Kidney capillary endothelial cell (primary cell): Measurements from ENCODE around the gene ZDHHC7.

Source experiments
- DNase-seq: peaks from one replicate; pipeline ENCODE4 v3.0.0-alpha.2; 2018; ENCODE audit warnings: low spot score

The ZDHHC7 gene

DNA sequence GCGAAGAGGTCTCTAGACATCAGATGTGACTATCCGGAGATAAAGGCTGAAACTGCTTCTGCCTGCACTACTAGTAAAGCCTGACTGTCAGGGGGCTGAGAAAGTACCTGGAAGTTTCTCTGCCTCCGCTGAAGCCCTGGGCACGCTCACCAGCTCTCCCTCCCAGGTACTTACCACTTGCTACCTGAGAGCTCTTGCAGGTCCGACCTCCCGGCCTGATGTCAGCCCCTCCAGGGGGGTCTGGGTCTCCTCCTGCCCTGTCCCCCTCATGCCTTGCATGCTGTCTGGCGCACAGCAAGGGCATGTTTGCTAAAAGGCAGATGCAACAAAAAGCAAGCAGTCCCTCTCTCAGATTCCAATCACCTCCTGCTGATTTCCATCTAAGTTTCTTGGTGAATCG, 17.4 kb downstream of the ZDHHC7 start:
- no peak for DNase-seq

DNA sequence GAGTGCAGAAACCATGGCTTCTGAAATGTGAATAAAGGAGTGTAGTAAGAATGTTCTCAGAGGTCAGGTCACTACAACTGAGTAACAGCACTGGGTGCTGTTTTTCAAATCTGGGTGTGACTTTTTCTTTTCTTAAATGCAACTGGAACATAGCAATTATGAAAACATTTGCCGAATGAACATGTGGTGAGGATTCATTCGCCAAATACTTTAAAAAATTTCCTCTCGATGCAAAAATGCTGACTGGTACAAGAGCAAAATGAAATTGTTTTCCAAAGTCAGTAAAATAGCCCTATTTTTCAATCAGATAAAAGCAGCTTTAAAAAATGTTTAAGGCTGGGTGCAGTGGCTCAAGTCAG, 18.6 kb downstream of the ZDHHC7 start:
- DNase-seq = no peak

DNA sequence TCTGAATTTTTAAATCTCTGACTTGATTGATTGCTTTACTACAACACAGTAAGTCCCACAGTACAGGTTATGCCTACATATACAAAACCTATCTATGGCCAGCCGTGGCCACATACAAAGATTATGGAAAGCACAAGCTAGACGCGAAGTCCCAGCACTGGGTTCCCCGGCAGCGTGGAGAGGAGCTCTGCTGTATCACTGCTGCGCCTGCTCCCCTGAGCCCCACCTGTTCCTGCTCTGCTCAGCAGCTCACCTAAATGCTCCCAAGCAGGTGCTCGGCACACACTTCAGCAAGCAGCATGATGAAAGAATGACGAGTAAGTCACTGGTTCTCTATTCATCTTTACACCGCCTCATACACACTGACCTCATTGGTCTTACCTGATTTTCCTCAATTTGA, 20.6 kb downstream of the ZDHHC7 start:
- DNase-seq = no peak

DNA sequence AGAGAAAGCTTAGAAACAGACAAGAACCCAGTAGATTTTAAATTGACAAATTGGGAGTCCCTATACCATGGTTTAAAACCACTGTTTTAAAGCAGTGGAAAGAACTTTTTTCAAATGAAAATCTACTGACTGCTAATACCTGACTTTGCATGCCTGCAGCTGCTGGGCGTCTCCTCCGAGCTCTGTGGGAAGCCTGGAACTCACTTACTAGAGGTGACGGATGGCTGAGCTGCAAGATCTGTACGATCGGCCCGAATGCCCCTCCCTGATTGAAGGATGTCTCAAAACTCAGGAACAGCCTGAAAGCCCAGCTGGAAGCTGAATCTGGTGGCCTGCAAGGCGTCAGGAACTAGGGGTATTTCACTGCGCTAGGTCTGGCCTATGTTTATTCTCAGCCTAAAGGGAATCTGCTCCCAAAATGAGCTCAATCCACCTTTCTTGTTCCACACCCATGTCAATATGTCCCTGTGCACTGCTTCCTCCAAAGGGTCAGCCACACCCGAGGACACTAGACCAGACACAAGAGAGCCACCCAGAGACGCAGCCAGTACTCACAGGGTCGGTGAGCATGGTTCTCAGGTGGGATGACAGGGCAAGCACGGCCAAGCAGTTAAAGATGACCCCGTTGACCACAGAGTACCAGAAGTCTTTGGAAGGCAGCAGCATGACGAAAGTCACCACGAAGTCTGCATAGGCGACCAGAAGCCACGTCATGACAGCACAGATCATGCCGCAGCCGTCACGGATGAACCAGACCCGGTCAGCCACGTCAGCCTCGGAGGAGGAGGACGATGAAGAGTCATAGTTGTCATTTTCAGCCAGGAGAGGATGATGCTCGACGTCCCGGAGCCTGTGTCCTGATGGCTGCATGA, 21.4 kb downstream of the ZDHHC7 start:
- no peak for DNase-seq

DNA sequence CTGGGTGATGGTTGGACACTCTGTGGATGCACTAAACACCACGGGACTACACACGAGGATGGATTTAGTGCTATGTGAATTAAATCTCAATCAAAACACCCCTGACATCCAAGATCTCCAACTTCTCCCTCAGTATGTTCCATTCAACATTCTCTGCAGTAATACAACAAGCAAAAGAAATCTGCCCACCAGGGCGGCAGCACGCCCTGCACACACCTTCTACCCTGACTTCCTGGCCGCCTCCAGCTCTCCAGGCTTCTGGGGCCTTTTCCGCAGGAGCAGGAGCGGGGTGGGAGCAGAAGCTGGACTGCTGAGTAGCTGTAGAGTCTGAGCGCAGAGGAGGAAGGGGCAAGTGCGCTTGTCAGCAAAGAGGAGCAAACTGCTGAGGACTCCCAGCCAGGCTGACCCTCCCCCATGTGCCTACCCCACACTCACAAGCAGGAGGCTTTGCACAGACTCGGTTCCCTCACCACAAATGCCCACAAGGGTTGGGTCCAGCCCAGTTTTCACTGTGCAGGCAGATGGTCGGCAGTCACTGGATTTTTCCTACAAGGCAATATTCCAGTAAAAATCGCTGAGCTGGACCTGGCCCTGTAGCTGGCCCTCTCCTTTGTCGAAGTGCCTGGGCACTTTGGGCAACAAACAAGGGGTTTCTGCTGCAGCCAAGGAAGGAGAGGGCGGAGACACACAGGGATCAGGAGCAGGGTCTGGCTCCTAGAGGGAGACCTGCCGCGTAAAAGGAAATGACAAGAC, 22.8 kb downstream of the ZDHHC7 start:
- no peak for DNase-seq

DNA sequence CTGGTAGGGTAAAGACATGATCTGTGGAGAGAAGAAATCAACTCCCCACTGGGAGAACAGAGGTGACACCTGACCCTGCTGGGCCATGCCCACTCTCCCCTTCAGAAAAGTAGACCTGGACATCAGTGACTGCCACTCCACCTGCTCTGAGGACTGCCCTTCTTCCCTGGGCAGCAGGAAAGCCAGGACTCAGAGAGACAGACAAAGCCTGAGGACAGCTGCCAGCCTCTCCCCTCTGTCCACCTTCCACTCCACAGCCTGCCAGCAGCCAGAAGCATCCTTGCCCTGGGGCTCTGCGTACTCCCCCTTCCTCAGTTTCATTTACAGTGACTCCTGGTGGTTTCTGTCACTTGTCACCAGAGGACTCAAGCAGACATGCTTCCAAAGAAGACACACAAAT, 24.5 kb downstream of the ZDHHC7 start:
- no peak for DNase-seq

DNA sequence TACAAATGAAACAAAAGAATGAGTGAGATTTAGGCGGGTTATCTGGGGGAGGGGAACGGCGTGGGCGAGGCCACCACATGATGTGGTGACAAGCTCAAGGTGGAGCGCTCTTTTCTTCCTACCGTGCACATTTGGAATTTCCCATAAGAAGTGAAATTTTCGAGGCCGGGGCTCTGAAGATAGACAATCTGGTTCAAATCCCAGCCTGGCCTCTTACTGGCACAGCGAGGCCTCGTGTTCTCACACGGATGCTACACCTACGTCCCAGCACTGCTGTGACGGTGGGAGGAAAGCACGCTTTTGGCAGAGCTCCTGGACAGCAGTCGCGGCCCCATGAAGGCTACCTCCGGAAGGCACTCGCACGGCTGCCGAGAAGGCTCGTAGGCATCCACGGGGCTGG, 25.2 kb downstream of the ZDHHC7 start:
- no peak for DNase-seq

DNA sequence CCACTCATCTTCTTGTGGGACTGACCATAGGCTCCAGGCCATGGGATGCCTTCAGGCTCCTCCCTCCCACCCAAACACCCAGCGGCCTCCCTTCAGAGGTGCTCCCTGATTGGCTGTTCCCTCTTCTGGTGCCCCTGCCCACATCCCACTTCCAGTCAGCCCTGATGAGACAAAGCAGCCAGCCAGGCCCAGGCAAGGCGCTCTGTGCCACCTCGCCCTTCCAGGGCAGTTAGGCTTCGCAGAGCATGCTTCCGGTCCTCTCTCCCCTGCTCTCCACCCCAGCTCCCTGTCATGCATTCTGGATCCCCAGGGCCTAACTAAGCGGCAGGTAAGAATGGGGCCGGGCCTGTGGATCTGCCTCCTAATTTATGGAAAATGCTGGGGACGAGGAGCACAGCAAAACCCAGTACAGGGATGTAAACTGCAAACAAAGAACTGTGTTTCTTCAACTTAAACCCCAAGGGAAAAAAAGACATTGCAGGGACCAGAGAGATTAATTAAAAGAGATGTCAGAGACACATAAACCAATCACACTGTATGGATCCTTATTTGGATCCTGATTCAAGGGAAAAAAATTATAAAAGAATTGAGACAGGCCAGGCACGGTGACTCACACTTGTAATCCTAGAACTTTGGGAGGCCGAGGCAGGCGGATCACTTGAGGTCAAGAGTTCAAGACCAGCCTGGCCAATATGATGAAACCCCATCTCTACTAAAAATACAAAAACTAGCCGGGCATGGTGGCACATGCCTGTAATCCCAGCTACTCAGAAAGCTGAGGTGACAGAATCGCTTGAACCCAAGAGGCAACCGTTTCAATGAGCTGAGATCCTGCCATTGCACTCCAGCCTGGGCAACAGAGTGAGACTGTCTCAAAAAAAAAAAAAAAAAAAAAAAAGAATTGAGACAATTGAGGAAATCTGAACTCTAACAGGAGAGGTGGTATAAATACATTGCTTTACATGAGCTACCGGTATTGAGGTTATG, 26.0 kb downstream of the ZDHHC7 start:
- DNase-seq = no peak

DNA sequence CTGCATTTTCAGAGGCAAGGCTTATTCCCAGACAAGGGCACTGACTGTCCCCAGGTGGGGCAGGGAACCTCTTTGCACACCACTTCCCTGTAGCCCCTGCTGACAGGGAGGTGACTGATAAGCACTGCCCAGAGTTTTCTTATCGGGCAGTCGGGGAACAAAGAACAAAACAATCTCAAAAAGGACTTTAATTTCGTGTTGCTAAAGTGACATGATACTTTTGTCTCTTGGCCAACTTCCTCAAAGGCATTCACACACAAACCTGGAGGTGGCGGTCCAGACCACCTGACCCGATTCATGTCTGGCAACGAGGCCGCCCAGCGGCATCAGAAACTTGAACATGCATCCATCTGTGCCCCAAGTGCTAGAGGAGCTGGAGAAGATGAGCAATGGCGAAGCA, 28.9 kb downstream of the ZDHHC7 start:
- DNase-seq = no peak

DNA sequence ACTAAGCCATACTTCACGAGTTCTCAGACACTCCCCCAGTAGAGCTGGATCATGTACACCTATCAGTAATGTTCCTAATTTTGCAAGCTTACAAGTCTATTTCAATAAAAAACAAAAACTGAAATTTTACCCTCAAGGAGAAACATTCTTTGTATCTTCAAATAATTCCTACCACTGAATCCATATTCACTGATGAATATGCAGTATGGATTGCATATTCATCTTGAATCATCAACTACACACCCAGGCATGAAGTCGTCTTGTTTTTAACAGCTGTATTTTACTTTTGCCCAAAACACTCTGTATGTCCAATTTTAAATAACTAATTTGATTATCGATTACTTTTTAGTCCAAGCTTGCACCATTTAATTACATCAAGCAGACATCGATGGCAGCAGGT, 31.8 kb downstream of the ZDHHC7 start:
- DNase-seq = no peak

DNA sequence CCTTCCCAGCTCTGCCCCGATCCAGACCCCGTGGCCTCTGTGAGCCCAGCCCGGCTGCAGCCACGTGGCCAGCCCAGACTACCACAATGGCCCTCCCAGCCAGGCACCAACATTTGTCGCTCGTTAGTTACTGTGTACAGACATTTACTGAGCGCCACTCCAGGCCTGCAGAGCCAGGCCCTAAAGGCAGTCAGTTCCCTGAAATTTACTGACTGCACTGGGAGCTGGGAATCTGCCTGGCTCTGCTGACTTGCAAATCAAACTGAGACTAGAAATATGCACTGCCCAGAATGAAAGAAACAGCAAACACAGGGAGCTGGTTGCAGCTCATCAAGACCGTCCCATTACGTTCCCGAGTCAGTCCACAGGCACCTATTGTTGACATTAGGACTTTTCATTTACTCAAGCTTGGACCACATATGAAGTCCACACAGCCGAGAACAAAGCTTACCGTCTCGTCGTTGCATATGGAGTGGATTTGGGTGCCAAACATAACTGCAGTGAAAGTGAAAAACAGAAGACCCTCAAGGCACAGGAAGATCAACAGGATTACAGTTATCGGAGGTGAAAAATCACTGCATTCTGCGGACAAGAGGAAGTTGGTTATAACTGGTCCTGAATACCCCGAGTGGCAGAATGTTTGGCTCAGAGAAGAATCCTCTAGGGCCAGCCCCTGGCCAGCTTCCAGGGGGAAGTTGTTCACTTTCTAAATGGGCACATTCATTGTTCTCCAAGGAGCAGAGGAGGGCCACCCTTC, 34.5 kb downstream of the ZDHHC7 start:
- DNase-seq = peak; percentile 41

DNA sequence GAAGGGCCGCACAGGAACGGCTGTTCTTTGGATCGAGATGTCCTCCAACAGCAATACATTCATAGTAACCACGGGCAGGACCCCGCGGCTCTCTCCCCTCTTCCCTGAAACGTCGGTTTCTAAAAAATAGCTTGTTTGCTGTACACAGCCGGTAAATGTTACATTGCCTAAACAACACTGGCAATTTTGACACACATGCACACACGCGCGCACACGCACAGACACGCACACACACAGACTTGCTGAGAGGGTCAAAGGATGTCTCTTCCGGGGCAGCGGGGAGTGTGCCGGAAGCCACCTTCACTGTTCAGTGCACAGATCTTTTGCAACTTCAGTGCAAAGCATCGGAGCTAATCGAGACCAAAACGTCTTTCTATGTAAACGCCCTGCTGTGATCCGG, 35.8 kb downstream of the ZDHHC7 start:
- DNase-seq = no peak

DNA sequence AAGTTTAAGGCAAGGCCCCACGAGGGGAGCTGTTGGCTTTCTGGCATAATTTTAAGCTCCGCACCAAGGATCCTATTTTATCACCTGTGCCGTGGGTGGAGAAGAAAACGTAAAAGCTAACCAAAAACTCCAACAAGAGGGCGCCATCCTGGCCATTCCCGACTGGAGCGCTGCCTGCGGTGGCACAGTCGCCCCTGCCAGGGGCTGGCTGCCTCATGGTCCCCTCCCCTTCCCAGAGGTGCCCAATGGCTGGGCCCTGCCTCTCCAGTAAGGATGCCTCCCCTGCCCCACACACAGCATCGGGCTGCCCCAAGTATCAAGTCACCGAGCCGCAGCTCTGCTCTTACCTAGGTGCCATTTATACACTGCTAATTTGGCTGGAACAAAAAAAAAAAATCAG, 36.3 kb downstream of the ZDHHC7 start:
- DNase-seq = no peak

DNA sequence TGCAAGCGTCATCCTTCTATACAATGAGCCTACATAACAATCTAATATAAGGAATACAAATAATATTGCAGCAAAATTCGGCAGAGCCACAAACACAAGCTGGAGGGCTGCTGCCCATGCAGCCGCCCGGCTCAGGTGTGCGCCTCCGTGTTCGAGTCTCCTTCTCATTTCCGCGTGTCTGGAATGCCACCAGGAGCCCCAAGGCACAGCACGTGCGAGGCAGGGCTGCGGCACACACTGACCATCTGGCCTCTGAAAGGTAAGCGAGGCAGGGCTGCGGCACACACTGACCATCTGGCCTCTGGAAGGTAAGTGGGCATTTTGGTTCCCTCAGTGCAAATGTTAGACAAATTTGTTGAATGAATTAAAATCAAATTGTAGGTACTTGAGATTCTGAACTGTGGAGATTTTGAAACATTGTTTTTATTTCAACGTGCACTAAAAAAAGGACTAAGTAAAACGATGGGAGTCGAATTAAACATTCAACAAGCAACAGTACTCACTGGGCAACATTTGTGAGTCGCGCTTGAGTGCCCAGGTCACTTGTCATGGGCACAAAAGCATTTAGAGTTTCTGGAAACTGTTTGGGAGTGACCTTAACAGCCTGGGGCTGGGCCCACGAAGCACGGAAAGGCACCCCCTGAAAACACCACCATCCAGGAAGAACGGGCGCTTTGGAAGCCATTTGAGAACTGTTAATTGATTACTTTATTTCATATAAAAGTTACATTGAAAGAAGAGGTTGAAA, 37.4 kb downstream of the ZDHHC7 start:
- DNase-seq = no peak

DNA sequence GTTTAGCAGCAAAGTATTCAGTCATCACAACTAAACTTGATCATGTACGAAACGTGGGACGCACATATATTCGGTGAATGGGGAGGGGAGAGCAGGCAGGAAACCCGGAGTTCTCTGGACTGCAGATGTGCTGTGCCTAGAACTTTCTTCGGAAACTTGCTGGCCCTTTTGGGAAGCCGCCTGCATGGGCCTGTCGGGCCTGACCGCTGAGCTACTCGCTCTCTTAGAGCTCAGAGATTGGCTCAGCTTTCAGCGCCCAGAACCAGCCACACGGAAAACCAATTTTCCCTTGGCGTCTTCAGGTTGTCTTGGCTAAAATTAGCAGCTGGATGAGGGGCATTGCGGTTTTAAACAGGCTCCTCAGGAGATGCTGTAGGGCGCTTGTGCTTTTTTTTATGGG, 38.1 kb downstream of the ZDHHC7 start:
- no peak for DNase-seq

DNA sequence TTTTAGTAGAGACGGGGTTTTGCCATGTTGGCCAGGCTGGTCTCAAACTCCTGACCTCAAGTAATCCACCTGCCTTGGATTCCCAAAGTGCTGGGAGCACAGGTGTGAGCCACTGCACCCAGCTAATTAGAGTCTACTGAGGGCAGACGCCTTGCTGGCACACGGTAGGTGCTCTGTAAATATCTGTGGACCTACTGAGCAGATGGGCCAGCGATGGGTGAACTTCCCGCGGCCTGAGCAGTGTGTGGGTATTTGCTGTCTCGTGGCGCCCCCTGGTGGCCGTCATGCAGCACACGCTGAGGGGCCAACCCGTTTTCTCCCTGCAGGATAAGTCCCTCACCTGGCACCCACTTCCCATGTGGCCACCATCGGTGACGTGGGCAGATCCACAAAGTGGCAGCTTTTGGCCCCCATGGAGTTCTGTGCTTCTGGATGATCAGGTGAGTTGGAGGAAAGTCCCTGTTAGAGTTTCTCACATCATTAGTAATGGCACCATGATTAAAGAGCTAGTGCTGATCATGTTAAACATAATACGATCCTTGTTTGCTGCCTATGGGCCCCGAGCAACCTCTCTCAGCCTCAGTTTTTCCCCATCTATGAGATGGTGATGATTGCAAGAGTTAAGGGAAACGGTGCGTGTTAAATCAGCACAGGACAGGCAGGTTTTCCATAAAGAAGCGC, 40.7 kb downstream of the ZDHHC7 start:
- peak; percentile 56 for DNase-seq

DNA sequence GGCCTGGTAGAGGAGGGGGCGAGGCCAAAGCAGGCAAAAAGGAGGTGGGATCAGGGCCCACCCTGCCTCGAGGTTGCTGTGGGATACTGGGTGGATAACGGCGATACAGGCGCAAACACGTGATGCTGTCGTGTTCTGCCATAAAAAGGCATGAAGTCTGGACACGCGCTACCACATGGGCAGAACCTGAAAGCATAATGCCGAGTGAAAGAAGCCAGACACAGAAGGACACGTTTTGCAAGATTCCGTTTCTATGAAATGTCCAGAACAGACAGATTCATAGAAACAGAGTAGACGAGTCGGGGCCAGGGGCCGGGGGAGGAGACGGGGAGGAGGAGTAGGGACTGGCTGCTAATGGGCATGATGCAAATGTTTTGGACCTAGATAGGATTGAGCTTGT, 43.5 kb downstream of the ZDHHC7 start:
- DNase-seq = no peak

DNA sequence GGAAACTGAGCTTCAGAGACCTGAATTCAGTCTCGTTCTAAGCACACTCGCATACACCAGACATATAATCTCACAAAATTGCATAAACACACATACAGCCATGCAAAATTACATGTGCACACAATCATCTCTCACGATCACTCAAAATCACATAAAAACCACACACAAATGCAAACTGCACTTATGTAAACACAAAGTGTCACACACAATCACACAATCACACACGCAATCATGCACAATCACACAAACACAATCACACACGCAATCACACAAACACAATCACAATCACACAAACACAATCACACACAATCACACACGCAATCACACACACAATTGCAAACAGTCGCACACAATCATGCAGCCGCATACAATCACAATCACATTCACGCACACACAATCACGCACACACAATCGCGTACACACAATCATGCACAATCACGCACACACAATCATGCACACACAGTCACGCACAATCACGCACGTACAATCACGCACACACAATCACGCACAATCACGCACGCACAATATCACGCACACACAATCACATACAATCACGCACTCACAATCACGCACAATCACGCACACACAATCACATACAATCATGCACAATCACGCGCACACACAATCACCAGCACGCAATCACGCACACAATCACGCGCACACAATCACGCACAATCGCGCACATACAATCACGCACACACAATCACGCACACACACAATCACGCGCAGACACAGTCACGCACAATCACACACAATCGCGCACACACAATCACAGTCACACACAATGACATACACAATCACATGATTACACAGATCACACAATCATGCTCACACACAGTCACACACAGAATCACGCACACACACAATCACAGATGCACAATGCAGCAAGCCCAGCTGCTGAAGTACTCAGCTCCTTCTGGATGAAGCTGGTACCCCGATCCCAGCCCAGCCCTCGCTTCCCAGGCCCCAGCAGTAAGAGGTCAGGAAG, 45.6 kb downstream of the ZDHHC7 start:
- DNase-seq = no peak
